CD4-positive, CD25-positive, alpha-beta regulatory T cell (primary cell): Measurements from ENCODE around the gene PITX2. TPM values are rescaled to one million over a fixed set of nuclear protein-coding genes. Genes with fewer than 3 reads are reported as not detected.

ENCODE experiments used
- ATAC-seq, 2 donors: fragments of 150-1000 bp; cut with Tn5 transposase; one replicate each; pipeline ENCODE4 v1.10.0; 2021; ENCODE audit warnings: low read depth in 2 of 2, moderate number of reproducible peaks in 2 of 2, moderate library complexity in 1 of 2
- DNase-seq, 3 donors: peaks; one replicate each; pipeline versions ENCODE4 v3.0.0 to v3.0.0-alpha.2; 2012 to 2022; ENCODE audit warnings: mixed read lengths in 1 of 3
- H3K27ac ChIP-seq: one replicate; pipeline ENCODE4 v1.7.0; 2013; ENCODE audit warnings: mild to moderate bottlenecking, low read length; ENCODE audit not compliant: insufficient read depth, poor library complexity, severe bottlenecking
- H3K27me3 ChIP-seq: one replicate; pipeline ENCODE4 v1.7.0; 2013; ENCODE audit warnings: low read length; ENCODE audit not compliant: control insufficient read depth, insufficient read depth
- H3K36me3 ChIP-seq: one replicate; pipeline ENCODE4 v1.7.0; 2013; ENCODE audit warnings: mild to moderate bottlenecking, low read length, moderate library complexity; ENCODE audit not compliant: control insufficient read depth, insufficient read depth
- H3K4me1 ChIP-seq: 2 replicates; pipeline ENCODE4 v1.7.0; 2013; ENCODE audit warnings: mild to moderate bottlenecking, low read length; ENCODE audit not compliant: insufficient read depth, control insufficient read depth, poor library complexity, severe bottlenecking
- H3K4me3 ChIP-seq: one replicate; pipeline ENCODE4 v1.7.0; 2013; ENCODE audit warnings: low read depth, mild to moderate bottlenecking, low read length, moderate library complexity
- H3K9me3 ChIP-seq, 2 experiments: 1 replicate in 1 of 2; 2 replicates in 1 of 2; pipeline ENCODE4 v1.7.0; 2013; ENCODE audit warnings: low read length in 2 of 2, mild to moderate bottlenecking in 1 of 2, moderate library complexity in 1 of 2; ENCODE audit not compliant: control insufficient read depth in 2 of 2
- H3K27ac Mint-ChIP-seq, 3 donors: one replicate each; pipeline ENCODE4 v1.8.0; 2020 to 2022; ENCODE audit warnings: mild to moderate bottlenecking in 3 of 3, mixed read lengths in 3 of 3, moderate library complexity in 2 of 3
- H3K27me3 Mint-ChIP-seq: one replicate; pipeline ENCODE4 v1.8.0; 2022; ENCODE audit warnings: mild to moderate bottlenecking, mixed read lengths
- H3K36me3 Mint-ChIP-seq: one replicate; pipeline ENCODE4 v1.8.0; 2020; ENCODE audit warnings: mixed read lengths
- H3K4me1 Mint-ChIP-seq, 4 donors: one replicate each; pipeline ENCODE4 v1.8.0; 2020 to 2022; ENCODE audit warnings: mixed read lengths in 4 of 4, mild to moderate bottlenecking in 1 of 4
- H3K4me3 Mint-ChIP-seq, 4 donors: one replicate each; pipeline ENCODE4 v1.8.0; 2020 to 2022; ENCODE audit warnings: mild to moderate bottlenecking in 4 of 4, mixed read lengths in 4 of 4, moderate library complexity in 3 of 4
- H3K9me3 Mint-ChIP-seq, 7 donors: one replicate each; pipeline ENCODE4 v1.8.0; 2020 to 2022; ENCODE audit warnings: mixed read lengths in 7 of 7, mild to moderate bottlenecking in 3 of 7, moderate library complexity in 2 of 7
- polyA plus RNA-seq, 4 donors: library from polyadenylated mRNA; unstranded; fragments of 300-500 nt; fragmentation: Illumina TruSeq; gene quantifications; one replicate each; pipeline ENCODE4 v1.2.3, GENCODE V29; 2021
- total RNA-seq: library from RNA; stranded (reverse); gene quantifications from one replicate; pipeline ENCODE4 v1.2.3, GENCODE V29; 2022

Gene PITX2
- total RNA-seq = not detected
- polyA plus RNA-seq = not detected

- H3K27me3 ChIP-seq = peaks cover 36% of the 10 kb centered on the region
Measured at GRCh38 chr4:110622841-110623717, at the start of gene PITX2. Gene PITX2, minus strand, starts transcription at chr4:110623077. Its CDS starts 617 bp downstream, at chr4:110622460.

GRCh38 chr4:110671679-110672078 lies 48.8 kb upstream of the PITX2 start:
- Mint-ChIP-seq H3K9me3 (peaks cover 0 to 3% (median 0%) of the 10 kb centered on the region in 7 donors), H3K27ac (no peak overlapping the region), H3K36me3 (no peaks in the 10 kb centered on the region), H3K4me3 (no peak overlapping the region), H3K27me3 (no peaks in the 10 kb centered on the region), H3K4me1 (no peaks in the 10 kb centered on the region)
- ATAC-seq (no peak), DNase-seq (no peak)
- Histone ChIP-seq H3K36me3 (no peaks in the 10 kb centered on the region), H3K9me3 (no peaks in the 10 kb centered on the region), H3K27ac (no peak overlapping the region), H3K27me3 (no peaks in the 10 kb centered on the region), H3K4me1 (no peaks in the 10 kb centered on the region), H3K4me3 (no peak overlapping the region)

More at GRCh38 chr4:110622841-110623717, at the start of gene PITX2:
- DNase-seq = peak in 1 of 3 donors; percentile 71
- peaks cover 0 to 4% of the 10 kb centered on the region in 2 experiments for H3K9me3 ChIP-seq
- Mint-ChIP-seq H3K27ac (no peak within 1 kb of the TSS), H3K4me1 (peaks cover 6 to 44% (median 19%) of the 10 kb centered on the region in 4 donors), H3K4me3 (peak within 1 kb of the TSS; percentile 61 to 70 (median 68)), H3K9me3 (peaks cover 0 to 21% (median 4%) of the 10 kb centered on the region in 7 donors), H3K27me3 (peaks cover 96% of the 10 kb centered on the region), H3K36me3 (no peaks in the 10 kb centered on the region)
- no peak for ATAC-seq
- H3K4me3 ChIP-seq = no peak within 1 kb of the TSS
- H3K27ac ChIP-seq = no peak within 1 kb of the TSS
- H3K4me1 ChIP-seq = no peaks in the 10 kb centered on the region
- no peaks in the 10 kb centered on the region for H3K36me3 ChIP-seq

- H3K27me3 Mint-ChIP-seq = no peaks in the 10 kb centered on the region
- Histone ChIP-seq H3K9me3 (no peaks in the 10 kb centered on the region), H3K36me3 (no peaks in the 10 kb centered on the region), H3K27me3 (no peaks in the 10 kb centered on the region), H3K4me1 (no peaks in the 10 kb centered on the region), H3K4me3 (no peak overlapping the region), H3K27ac (no peak overlapping the region)
- H3K4me1 Mint-ChIP-seq = no peaks in the 10 kb centered on the region
- peaks cover 0 to 4% (median 0%) of the 10 kb centered on the region in 7 donors for H3K9me3 Mint-ChIP-seq
- H3K4me3 Mint-ChIP-seq = no peak overlapping the region
- no peak overlapping the region for H3K27ac Mint-ChIP-seq
- ATAC-seq (no peak), DNase-seq (no peak)
- H3K36me3 Mint-ChIP-seq = no peaks in the 10 kb centered on the region
Measured at GRCh38 chr4:110669663-110670062, 46.8 kb upstream of the PITX2 start.

GRCh38 chr4:110668463-110669235 lies 45.8 kb upstream of the PITX2 start:
- Histone ChIP-seq H3K4me3 (no peak overlapping the region), H3K4me1 (no peaks in the 10 kb centered on the region), H3K9me3 (no peaks in the 10 kb centered on the region), H3K27ac (no peak overlapping the region), H3K27me3 (no peaks in the 10 kb centered on the region), H3K36me3 (no peaks in the 10 kb centered on the region)
- H3K36me3 Mint-ChIP-seq = no peaks in the 10 kb centered on the region
- no peak overlapping the region for H3K27ac Mint-ChIP-seq
- H3K4me3 Mint-ChIP-seq = no peak overlapping the region
- H3K4me1 Mint-ChIP-seq = no peaks in the 10 kb centered on the region
- H3K27me3 Mint-ChIP-seq = no peaks in the 10 kb centered on the region
- no peak for ATAC-seq
- H3K9me3 Mint-ChIP-seq = peaks cover 0 to 6% (median 0%) of the 10 kb centered on the region in 7 donors
- DNase-seq = no peak

GRCh38 chr4:110667670-110668069 lies 44.8 kb upstream of the PITX2 start:
- no peak overlapping the region for H3K27ac Mint-ChIP-seq
- no peaks in the 10 kb centered on the region for H3K36me3 ChIP-seq
- no peaks in the 10 kb centered on the region for H3K4me1 ChIP-seq
- no peak overlapping the region for H3K27ac ChIP-seq
- ATAC-seq (no peak), DNase-seq (no peak)
- H3K36me3 Mint-ChIP-seq = no peaks in the 10 kb centered on the region
- no peak overlapping the region for H3K4me3 ChIP-seq
- H3K27me3 ChIP-seq = no peaks in the 10 kb centered on the region
- H3K27me3 Mint-ChIP-seq = no peaks in the 10 kb centered on the region
- H3K4me1 Mint-ChIP-seq = no peaks in the 10 kb centered on the region
- H3K9me3 Mint-ChIP-seq = peaks cover 0 to 6% (median 0%) of the 10 kb centered on the region in 7 donors
- no peaks in the 10 kb centered on the region for H3K9me3 ChIP-seq
- H3K4me3 Mint-ChIP-seq = no peak overlapping the region

GRCh38 chr4:110666030-110666429 lies 43.2 kb upstream of the PITX2 start:
- Histone ChIP-seq H3K27ac (no peak overlapping the region), H3K27me3 (no peaks in the 10 kb centered on the region), H3K9me3 (no peaks in the 10 kb centered on the region), H3K4me3 (no peak overlapping the region), H3K4me1 (no peaks in the 10 kb centered on the region), H3K36me3 (no peaks in the 10 kb centered on the region)
- no peaks in the 10 kb centered on the region for H3K27me3 Mint-ChIP-seq
- ATAC-seq (no peak), DNase-seq (no peak)
- H3K27ac Mint-ChIP-seq = no peak overlapping the region
- H3K4me3 Mint-ChIP-seq = no peak overlapping the region
- H3K36me3 Mint-ChIP-seq = no peaks in the 10 kb centered on the region
- H3K4me1 Mint-ChIP-seq = no peaks in the 10 kb centered on the region
- H3K9me3 Mint-ChIP-seq = peaks cover 0 to 7% (median 0%) of the 10 kb centered on the region in 7 donors

- H3K36me3 Mint-ChIP-seq = no peaks in the 10 kb centered on the region
- H3K9me3 Mint-ChIP-seq = peaks cover 0 to 6% (median 0%) of the 10 kb centered on the region in 7 donors
- H3K27ac Mint-ChIP-seq = no peak overlapping the region
- no peaks in the 10 kb centered on the region for H3K4me1 ChIP-seq
- no peaks in the 10 kb centered on the region for H3K36me3 ChIP-seq
- H3K27me3 ChIP-seq = no peaks in the 10 kb centered on the region
- no peaks in the 10 kb centered on the region for H3K4me1 Mint-ChIP-seq
- no peaks in the 10 kb centered on the region for H3K9me3 ChIP-seq
- no peak overlapping the region for H3K4me3 Mint-ChIP-seq
- no peaks in the 10 kb centered on the region for H3K27me3 Mint-ChIP-seq
- no peak for ATAC-seq
- DNase-seq = no peak
- no peak overlapping the region for H3K27ac ChIP-seq
- no peak overlapping the region for H3K4me3 ChIP-seq
Measured at GRCh38 chr4:110663738-110664444, 41.0 kb upstream of the PITX2 start.
